ENCODE data around the gene SAMD1.
"Not testable (repeated sequence)": the region's sequence is repeated elsewhere in the genome, so short reads cannot be mapped to it uniquely, and the experiment has no call there.

The SAMD1 gene

GRCh38 chr19:14054099-14054498 is 36.5 kb downstream of the SAMD1 start:
- H3K4me1 Mint-ChIP-seq: no peaks in the 10 kb centered on the region
- peaks cover 33% of the 10 kb centered on the region for H3K27me3 Mint-ChIP-seq (ENCODE audit: low read depth)
- peak overlapping the region in 1 of 3 experiments; percentile 24 for H3K27ac Mint-ChIP-seq
- TF ChIP-seq, protein P1, sequence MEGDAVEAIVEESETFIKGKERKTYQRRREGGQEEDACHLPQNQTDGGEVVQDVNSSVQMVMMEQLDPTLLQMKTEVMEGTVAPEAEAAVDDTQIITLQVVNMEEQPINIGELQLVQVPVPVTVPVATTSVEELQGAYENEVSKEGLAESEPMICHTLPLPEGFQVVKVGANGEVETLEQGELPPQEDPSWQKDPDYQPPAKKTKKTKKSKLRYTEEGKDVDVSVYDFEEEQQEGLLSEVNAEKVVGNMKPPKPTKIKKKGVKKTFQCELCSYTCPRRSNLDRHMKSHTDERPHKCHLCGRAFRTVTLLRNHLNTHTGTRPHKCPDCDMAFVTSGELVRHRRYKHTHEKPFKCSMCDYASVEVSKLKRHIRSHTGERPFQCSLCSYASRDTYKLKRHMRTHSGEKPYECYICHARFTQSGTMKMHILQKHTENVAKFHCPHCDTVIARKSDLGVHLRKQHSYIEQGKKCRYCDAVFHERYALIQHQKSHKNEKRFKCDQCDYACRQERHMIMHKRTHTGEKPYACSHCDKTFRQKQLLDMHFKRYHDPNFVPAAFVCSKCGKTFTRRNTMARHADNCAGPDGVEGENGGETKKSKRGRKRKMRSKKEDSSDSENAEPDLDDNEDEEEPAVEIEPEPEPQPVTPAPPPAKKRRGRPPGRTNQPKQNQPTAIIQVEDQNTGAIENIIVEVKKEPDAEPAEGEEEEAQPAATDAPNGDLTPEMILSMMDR (IDR thresholded peaks at IDR 0.05; ENCODE audit: unreplicated experiment in 3 of 3): no peak
- H3K4me3 Mint-ChIP-seq: peak overlapping the region in 1 of 3 experiments; percentile 25
- peaks cover 19% of the 10 kb centered on the region for H3K36me3 Mint-ChIP-seq (ENCODE audit: low read depth)
- H3K9me3 Mint-ChIP-seq: peaks cover 3% of the 10 kb centered on the region

- no peaks in the 10 kb centered on the region for H3K4me1 Mint-ChIP-seq
- no peak overlapping the region for H3K27ac Mint-ChIP-seq
- TF ChIP-seq, protein P1 (IDR thresholded peaks at IDR 0.05; ENCODE audit: unreplicated experiment in 3 of 3): no peak
- H3K4me3 Mint-ChIP-seq: no peak overlapping the region
- H3K9me3 Mint-ChIP-seq: peaks cover 3% of the 10 kb centered on the region
- H3K36me3 Mint-ChIP-seq (ENCODE audit: low read depth): peaks cover 19% of the 10 kb centered on the region
- peaks cover 27% of the 10 kb centered on the region for H3K27me3 Mint-ChIP-seq (ENCODE audit: low read depth)
Measured at GRCh38 chr19:14053500-14053899, 37.1 kb downstream of the SAMD1 start.

DNA sequence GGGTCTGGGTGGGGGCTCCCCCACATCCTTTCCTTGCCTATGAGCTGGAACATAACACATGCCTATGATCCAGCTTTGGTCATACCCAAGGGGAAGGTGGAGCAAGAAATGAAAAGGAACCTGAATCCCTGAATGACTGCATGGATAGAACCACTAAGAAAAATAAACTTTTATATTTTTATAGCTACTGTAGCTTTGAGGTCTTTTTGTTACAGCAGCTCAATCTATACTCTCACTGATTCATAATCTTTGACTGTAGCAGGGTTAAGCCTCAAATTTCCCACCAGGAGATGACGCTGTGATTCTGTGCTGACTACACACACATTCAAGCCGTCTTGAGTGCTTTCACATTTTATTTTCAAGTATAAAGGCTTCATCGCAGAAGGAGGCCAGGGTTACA is 37.5 kb downstream of the SAMD1 start:
- TF ChIP-seq, protein P1 (IDR thresholded peaks at IDR 0.05; ENCODE audit: unreplicated experiment in 3 of 3): no peak
- peaks cover 3% of the 10 kb centered on the region for H3K9me3 Mint-ChIP-seq
- H3K27ac Mint-ChIP-seq: no peak overlapping the region
- peaks cover 19% of the 10 kb centered on the region for H3K36me3 Mint-ChIP-seq (ENCODE audit: low read depth)
- H3K27me3 Mint-ChIP-seq (ENCODE audit: low read depth): peaks cover 22% of the 10 kb centered on the region
- H3K4me1 Mint-ChIP-seq: no peaks in the 10 kb centered on the region
- no peak overlapping the region for H3K4me3 Mint-ChIP-seq

DNA sequence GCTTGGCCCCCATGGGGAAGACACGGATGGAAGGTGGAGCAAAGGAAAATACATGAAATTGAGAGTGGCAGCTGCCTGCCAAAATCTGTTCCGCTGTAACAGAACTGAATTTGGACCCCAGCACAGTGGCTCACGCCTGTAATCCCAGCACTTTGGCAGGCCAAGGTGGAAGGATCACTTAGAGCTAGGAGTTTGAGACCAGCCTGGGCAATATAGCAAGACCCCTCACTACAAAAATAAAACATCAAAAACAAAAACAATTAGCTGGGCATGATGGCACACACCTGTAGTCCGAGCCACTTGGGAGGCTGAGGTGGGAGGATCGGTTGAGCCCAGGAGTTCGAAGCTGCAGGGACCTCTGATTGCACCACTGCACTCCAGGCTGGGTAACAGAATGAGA is 38.1 kb downstream of the SAMD1 start:
- TF ChIP-seq, protein P1 (IDR thresholded peaks at IDR 0.05; ENCODE audit: unreplicated experiment in 3 of 3): no peak
- Mint-ChIP-seq H3K9me3 (peaks cover 3% of the 10 kb centered on the region), H3K36me3 (ENCODE audit: low read depth) (peaks cover 19% of the 10 kb centered on the region), H3K4me1 (no peaks in the 10 kb centered on the region), H3K27me3 (ENCODE audit: low read depth) (peaks cover 18% of the 10 kb centered on the region), H3K4me3 (no peak overlapping the region), H3K27ac (no peak overlapping the region)

DNA sequence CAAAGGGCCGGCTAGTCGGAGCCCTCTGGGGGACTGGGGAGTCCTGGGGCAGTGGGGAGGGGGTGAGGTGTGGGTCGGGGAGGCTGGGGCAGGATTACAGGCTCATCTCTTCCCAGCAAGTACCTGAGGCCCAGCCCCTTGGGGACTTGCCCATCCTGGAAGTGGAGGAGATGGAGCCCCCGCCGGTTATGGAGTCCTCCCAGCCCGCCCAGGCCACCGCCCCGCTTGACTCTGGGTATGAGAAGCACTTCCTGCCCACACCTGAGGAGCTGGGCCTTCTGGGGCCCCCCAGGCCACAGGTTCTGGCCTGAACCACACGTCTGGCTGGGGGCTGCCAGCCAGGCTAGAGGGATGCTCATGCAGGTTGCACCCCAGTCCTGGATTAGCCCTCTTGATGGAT is 38.6 kb downstream of the SAMD1 start:
- no peaks in the 10 kb centered on the region for H3K4me1 Mint-ChIP-seq

GRCh38 chr19:14050961-14051360 is 39.6 kb downstream of the SAMD1 start:
- not testable (repeated sequence) for H3K4me3 Mint-ChIP-seq; H3K9me3 Mint-ChIP-seq; H3K27me3 Mint-ChIP-seq (ENCODE audit: low read depth); H3K27ac Mint-ChIP-seq; H3K4me1 Mint-ChIP-seq
- peaks cover 19% of the 10 kb centered on the region for H3K36me3 Mint-ChIP-seq (ENCODE audit: low read depth)

More for the DNA sequence above, 38.6 kb downstream of the SAMD1 start:
- Mint-ChIP-seq H3K9me3 (peaks cover 3% of the 10 kb centered on the region), H3K4me3 (no peak overlapping the region), H3K36me3 (ENCODE audit: low read depth) (peaks cover 19% of the 10 kb centered on the region), H3K27ac (no peak overlapping the region), H3K27me3 (ENCODE audit: low read depth) (peaks cover 16% of the 10 kb centered on the region)
- TF ChIP-seq, protein P1 (IDR thresholded peaks at IDR 0.05; ENCODE audit: unreplicated experiment in 3 of 3): no peak
